Measurements from ENCODE around the gene PPP1R12C.

PPP1R12C gene

GRCh38 chr19:55046975-55047622, 70.3 kb downstream of the PPP1R12C start:
- DNase-seq (ENCODE audit: low read depth in 2 of 2): no peak

- no peak for DNase-seq (ENCODE audit: low read depth in 2 of 2)
Measured at GRCh38 chr19:55044771-55045716, 72.4 kb downstream of the PPP1R12C start.

GRCh38 chr19:55044286-55044685, 73.2 kb downstream of the PPP1R12C start:
- no peak for DNase-seq (ENCODE audit: low read depth in 2 of 2)

GRCh38 chr19:55042688-55043087, 74.7 kb downstream of the PPP1R12C start:
- DNase-seq (ENCODE audit: low read depth in 2 of 2): no peak

GRCh38 chr19:55042344-55042678, 75.1 kb downstream of the PPP1R12C start:
- DNase-seq (ENCODE audit: low read depth in 2 of 2): no peak

GRCh38 chr19:55041627-55042343, 75.7 kb downstream of the PPP1R12C start:
- peak; percentile 14 to 22 for DNase-seq (ENCODE audit: low read depth in 2 of 2)

- no peak for DNase-seq (ENCODE audit: low read depth in 2 of 2)
Measured at GRCh38 chr19:55041244-55041626, 76.2 kb downstream of the PPP1R12C start.
